AG04449 (cell line): ENCODE data around the gene FLT3LG.
A peak's percentile ranks its signal among the peaks of the same experiment; 100 is the strongest.

ENCODE experiments used
- CTCF ChIA-PET: fragments of 350-600 bp; formaldehyde crosslinking; extraction: SDS; loops from one replicate; lab custom pipeline; 2021; ENCODE audit warnings: antibody characterized with exemption; lab: Yijun Ruan, JAX
- POLR2A ChIA-PET: fragments of 400-600, 350-600 bp; formaldehyde crosslinking; extraction: SDS; loops from one replicate; lab custom pipeline; 2020; ENCODE audit warnings: antibody characterized with exemption, inconsistent platforms; lab: Yijun Ruan, JAX
- DNase-seq: peaks from one replicate; pipeline ENCODE4 v3.0.0-alpha.2; 2010; ENCODE audit warnings: low read depth, low spot score
- H3K4me3 ChIP-seq: 2 replicates; pipeline ENCODE4 v1.5.1; 2011; ENCODE audit warnings: low read depth, mild to moderate bottlenecking, control low read depth, low read length
- CTCF ChIP-seq: IDR thresholded peaks from one replicate; pipeline ENCODE4 v1.5.1; 2011; ENCODE audit warnings: mild to moderate bottlenecking, moderate library complexity, low read length, control low read depth, inconsistent platforms; ENCODE audit not compliant: insufficient read depth; ENCODE audit errors: missing control alignments

The FLT3LG gene

DNA sequence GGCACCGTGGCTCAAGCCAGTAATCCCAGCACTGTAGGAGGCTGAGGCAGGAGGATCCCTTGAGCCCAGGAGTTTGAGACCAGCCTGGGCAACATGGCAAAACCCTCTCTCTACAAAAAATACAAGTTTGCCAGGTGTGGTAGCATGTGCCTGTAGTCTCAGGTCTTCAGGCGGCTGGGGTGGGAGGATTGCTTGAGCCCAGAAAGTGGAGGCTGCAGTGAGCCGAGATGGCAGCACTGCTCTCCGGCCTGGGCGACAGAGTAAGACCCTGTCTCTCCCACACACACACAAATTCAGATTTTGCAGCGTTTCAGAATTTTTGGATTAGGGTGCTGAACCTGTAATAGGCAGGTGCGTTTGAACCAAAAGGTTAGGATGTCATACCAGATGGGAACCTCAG, 24.5 kb downstream of the FLT3LG start:
- DNase-seq, result no peak
- TF ChIP-seq CTCF, result no peak
- POLR2A ChIA-PET, result interaction anchor here (0.7 kb wide), 1 partner anchor 75 kb away, joined by 3 read pairs; no protein-coding TSS in a partner anchor
- CTCF ChIA-PET, result interaction anchor here (1.2 to 2.3 kb wide), 4 partner anchors 11 to 67 kb away, joined by 3 to 20 read pairs (median 4); partner anchors contain the start of genes FLT3LG and RPL13A
- H3K4me3 ChIP-seq, result no peak overlapping the region

- ChIA-PET CTCF (interaction anchor here (1.2 to 2.3 kb wide), 4 partner anchors 26 to 182 kb away, joined by 3 to 20 read pairs (median 4); partner anchors contain the start of gene FLT3LG), POLR2A (interaction anchor here (0.6 to 0.7 kb wide), 2 partner anchors 59 to 75 kb away, joined by 3 read pairs; no protein-coding TSS in a partner anchor)
- TF ChIP-seq CTCF, result no peak
- DNase-seq, result no peak
- no peak overlapping the region for H3K4me3 ChIP-seq
Measured at GRCh38 chr19:49499030-49499670, 25.1 kb downstream of the FLT3LG start.

- POLR2A ChIA-PET, result no interaction called here
- H3K4me3 ChIP-seq, result no peak overlapping the region
- DNase-seq, result no peak
- TF ChIP-seq CTCF, result peak; percentile 57
- CTCF ChIA-PET, result interaction anchor here (0.7 to 10.6 kb wide), 28 partner anchors 12 to 178 kb away, joined by 3 to 197 read pairs (median 6); partner anchors contain the start of genes BCL2L12, IRF3, PRMT1 and RCN3
Measured at GRCh38 chr19:49502866-49503581, 29.0 kb downstream of the FLT3LG start.

- no peak for TF ChIP-seq CTCF
- no peak overlapping the region for H3K4me3 ChIP-seq
- ChIA-PET CTCF (interaction anchor here (1.0 to 10.6 kb wide), 22 partner anchors 12 to 178 kb away, joined by 3 to 197 read pairs (median 8); partner anchors contain the start of genes PRMT1 and RCN3), POLR2A (no interaction called here)
- DNase-seq, result no peak
Measured at GRCh38 chr19:49503582-49503962, 29.6 kb downstream of the FLT3LG start.

DNA sequence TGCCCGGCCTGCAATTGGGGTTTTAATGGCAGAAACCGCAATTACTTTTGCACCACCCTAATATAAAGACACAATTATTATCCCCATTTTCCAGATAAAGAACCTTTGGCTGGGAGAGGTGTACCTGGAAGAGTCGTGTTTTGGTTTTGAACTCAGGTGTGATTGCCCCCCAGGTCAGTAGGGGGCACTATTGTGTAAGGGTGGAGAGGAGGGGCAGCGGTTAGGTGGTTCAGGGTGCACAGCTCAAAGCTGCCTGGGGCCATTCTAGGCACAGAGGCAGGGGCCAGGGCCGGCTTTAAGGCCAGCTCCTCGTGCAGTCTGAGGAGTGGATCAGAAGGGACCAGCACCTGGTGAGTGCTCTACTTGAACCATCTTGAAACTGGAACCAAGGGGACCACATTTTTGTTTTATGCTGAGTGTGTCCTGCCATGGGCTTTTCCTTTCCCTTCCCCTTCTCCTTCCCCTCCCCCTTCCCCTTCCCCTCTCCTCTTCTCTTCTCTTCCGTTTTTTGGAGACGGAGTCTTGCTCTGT, 32.6 kb downstream of the FLT3LG start:
- DNase-seq, result no peak
- ChIA-PET CTCF (interaction anchor here (0.7 to 10.6 kb wide), 15 partner anchors 8 to 173 kb away, joined by 3 to 197 read pairs (median 4); partner anchors contain the start of genes NOSIP and RCN3), POLR2A (no interaction called here)
- H3K4me3 ChIP-seq, result no peak overlapping the region
- TF ChIP-seq CTCF, result peak; percentile 68
